Measurements from ENCODE around the gene CNOT4. TPM values are rescaled to one million over a fixed set of nuclear protein-coding genes. Genes with fewer than 3 reads are reported as not detected.
"Not testable (repeated sequence)": the region's sequence is repeated elsewhere in the genome, so short reads cannot be mapped to it uniquely, and the experiment has no call there.

CNOT4 gene
- polyA plus RNA-seq, 2 of the 4 experiments (the other 2 are of a cell fraction): 10.0 to 16.4 TPM

GRCh38 chr7:135322571-135323340, 187.1 kb downstream of the CNOT4 start:
- Histone ChIP-seq H3K4me1 (peaks cover 8% of the 10 kb centered on the region), H3K9me3 (no peaks in the 10 kb centered on the region), H3K27ac (no peak overlapping the region), H3K4me3 (no peak overlapping the region), H3K4me2 (no peak overlapping the region)
- WGBS (ENCODE audit: missing lambda C conversion rate): 13% methylated on average over 1 of the region's 1 CpG
- no peak for FAIRE-seq
- TF ChIP-seq POLR2AphosphoS2 (conservative IDR thresholded peaks at IDR 0.05; ENCODE audit: low read length) (no peak), ATOH8 (CRISPR knock-in tag; IDR thresholded peaks at IDR 0.05; ENCODE audit: low read depth) (no peak), CHD2 (IDR thresholded peaks at IDR 0.05; ENCODE audit: low read length, partially characterized antibody) (no peak), KDM1A (IDR thresholded peaks at IDR 0.05; ENCODE audit: low read depth) (no peak), CHD4 (IDR thresholded peaks at IDR 0.05; ENCODE audit: borderline replicate concordance) (no peak), PHF8 (IDR thresholded peaks at IDR 0.05; ENCODE audit: borderline replicate concordance, low read depth) (no peak), NFE2L2 (conservative IDR thresholded peaks at IDR 0.05; ENCODE audit: low read length) (no peak), HES2 (IDR thresholded peaks at IDR 0.05) (no peak), EHMT2 (IDR thresholded peaks at IDR 0.05; ENCODE audit: low read depth) (no peak), RAD21 (conservative IDR thresholded peaks at IDR 0.05 in 1 of 2, IDR thresholded peaks at IDR 0.05 in 1 of 2) (no peak), BHLHE40 (IDR thresholded peaks at IDR 0.05; ENCODE audit: low read depth, low read length) (no peak), SREBF2 (IDR thresholded peaks at IDR 0.05) (no peak), BCL3 (IDR thresholded peaks at IDR 0.05) (no peak), JUNB (IDR thresholded peaks at IDR 0.05) (no peak), NPAS2 (CRISPR knock-in tag; IDR thresholded peaks at IDR 0.05; ENCODE audit: borderline replicate concordance) (no peak)
- no peak for ATAC-seq
- DNase-seq (ENCODE audit: low read depth in 1 of 2, low spot score in 1 of 2): no peak
- CTCF ChIA-PET: interaction anchor here (0.6 to 4.7 kb wide), 6 partner anchors 13 to 230 kb away, joined by 3 to 27 read pairs (median 7); no protein-coding TSS in a partner anchor
- POLR2A ChIA-PET: no interaction called here

- no peaks in the 10 kb centered on the region for H3K9me3 ChIP-seq
- H3K27ac ChIP-seq: no peak overlapping the region
- H3K4me1 ChIP-seq: peaks cover 8% of the 10 kb centered on the region
- POLR2A ChIA-PET: no interaction called here
- CTCF ChIA-PET: interaction anchor here (1.1 to 4.7 kb wide), 3 partner anchors 8 to 40 kb away, joined by 4 to 27 read pairs (median 17); no protein-coding TSS in a partner anchor
- ATAC-seq: no peak
- no peak overlapping the region for H3K4me2 ChIP-seq
- no peak for TF ChIP-seq SREBF2 (IDR thresholded peaks at IDR 0.05)
- no peak for TF ChIP-seq FOSL2 (IDR thresholded peaks at IDR 0.05)
- TF ChIP-seq FOSL2 (CRISPR knock-in tag; IDR thresholded peaks at IDR 0.05): 0 out of 2 replicates have a peak, but pooled peaks have one; percentile 7
- DNase-seq (ENCODE audit: low read depth in 1 of 2, low spot score in 1 of 2): no peak
- no peak for FAIRE-seq
- WGBS (ENCODE audit: missing lambda C conversion rate): 77% methylated on average over 4 of the region's 4 CpGs
- H3K4me3 ChIP-seq: no peak overlapping the region
Measured at GRCh38 chr7:135321556-135321955, 188.3 kb downstream of the CNOT4 start.

GRCh38 chr7:135320953-135321352, 188.9 kb downstream of the CNOT4 start:
- POLR2A ChIA-PET; DNase-seq (ENCODE audit: low read depth in 1 of 2, low spot score in 1 of 2); H3K4me1 ChIP-seq; FAIRE-seq; H3K9me3 ChIP-seq; H3K4me3 ChIP-seq; ATAC-seq; H3K4me2 ChIP-seq; H3K27ac ChIP-seq: not testable (repeated sequence)
- CTCF ChIA-PET: interaction anchor here (1.1 to 4.7 kb wide), 5 partner anchors 9 to 39 kb away, joined by 3 to 27 read pairs (median 4); no protein-coding TSS in a partner anchor
- WGBS (ENCODE audit: missing lambda C conversion rate): 80% methylated on average over 6 of the region's 6 CpGs
